GM19452 (cell line): ENCODE measurements around the gene ANKRD11.
"Not testable (repeated sequence)": the region's sequence is repeated elsewhere in the genome, so short reads cannot be mapped to it uniquely, and the experiment has no call there.

ENCODE experiments used
- ATAC-seq: cut with Tn5 transposase; IDR thresholded peaks from one replicate; pipeline ENCODE4 v1.9.1; 2021; ENCODE audit not compliant: unreplicated experiment

The ANKRD11 gene

DNA sequence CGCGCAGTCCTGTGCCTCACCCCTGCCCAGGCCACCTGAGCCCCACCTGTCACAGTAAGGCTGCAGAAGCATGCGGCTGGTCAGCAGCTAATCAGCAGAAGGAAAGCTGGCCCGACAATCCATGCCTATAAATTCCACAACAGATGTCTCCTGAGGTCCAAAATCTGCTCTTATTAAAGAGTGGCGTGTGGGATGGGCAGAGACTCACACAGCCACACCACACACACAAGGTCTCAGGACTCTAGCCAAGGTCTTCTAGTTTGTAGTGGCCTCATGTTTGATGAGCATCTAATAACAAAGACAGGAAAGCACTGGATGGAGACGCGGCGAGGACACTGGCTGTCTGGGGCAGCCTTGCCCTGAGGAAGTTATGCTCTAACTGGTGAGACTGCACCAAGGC, 55.9 kb downstream of the ANKRD11 start:
- ATAC-seq: no peak

DNA sequence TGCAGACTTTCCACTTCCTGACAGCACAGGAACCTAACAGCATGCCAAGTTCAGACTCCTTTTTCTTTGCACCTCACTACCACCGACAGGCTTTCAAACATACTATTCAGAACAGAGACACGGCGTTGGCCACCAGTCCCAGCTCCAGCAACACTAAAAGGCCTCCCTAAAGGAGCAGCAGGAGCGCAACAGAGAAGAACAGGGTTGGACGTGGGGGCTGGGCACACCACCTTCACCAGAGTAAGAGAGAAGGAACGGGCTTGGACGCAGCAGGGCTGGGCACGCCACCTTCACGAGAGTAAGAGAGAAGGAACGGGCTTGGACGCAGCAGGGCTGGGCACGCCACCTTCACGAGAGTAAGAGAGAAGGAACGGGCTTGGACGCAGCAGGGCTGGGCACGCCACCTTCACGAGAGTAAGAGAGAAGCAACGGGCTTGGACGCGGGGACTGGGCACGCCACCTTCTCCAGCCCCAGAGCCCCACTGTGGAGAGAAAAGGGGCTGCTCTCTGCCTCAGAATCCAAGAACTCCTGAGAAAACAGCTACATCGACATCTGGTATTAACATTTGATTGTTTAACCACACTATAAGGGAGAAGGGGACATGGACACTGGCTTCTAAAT, 56.9 kb downstream of the ANKRD11 start:
- ATAC-seq: not testable (repeated sequence)

GRCh38 chr16:89431630-89432029, 58.7 kb downstream of the ANKRD11 start:
- no peak for ATAC-seq

- no peak for ATAC-seq
Observed at GRCh38 chr16:89431158-89431584, 59.2 kb downstream of the ANKRD11 start.

GRCh38 chr16:89430436-89431157, 59.8 kb downstream of the ANKRD11 start:
- ATAC-seq: no peak

DNA sequence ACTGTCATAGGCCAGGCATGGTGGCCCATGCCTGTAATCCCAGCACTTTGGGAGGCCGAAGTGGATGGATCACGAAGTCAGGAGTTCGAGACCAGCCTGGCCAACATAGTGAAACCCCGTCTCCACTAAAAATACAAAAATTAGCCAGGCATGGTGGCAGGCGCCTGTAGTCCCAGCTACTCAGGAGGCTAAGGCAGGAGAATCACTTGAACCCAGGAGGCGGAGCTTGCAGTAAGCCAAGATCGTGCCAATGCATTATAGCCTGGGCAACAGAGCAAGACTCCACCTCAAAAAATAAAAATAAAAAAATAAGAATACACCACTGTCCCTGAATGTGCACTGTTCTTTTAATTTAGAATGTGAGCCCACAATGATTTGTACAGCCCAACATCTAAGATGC, 61.8 kb downstream of the ANKRD11 start:
- not testable (repeated sequence) for ATAC-seq

DNA sequence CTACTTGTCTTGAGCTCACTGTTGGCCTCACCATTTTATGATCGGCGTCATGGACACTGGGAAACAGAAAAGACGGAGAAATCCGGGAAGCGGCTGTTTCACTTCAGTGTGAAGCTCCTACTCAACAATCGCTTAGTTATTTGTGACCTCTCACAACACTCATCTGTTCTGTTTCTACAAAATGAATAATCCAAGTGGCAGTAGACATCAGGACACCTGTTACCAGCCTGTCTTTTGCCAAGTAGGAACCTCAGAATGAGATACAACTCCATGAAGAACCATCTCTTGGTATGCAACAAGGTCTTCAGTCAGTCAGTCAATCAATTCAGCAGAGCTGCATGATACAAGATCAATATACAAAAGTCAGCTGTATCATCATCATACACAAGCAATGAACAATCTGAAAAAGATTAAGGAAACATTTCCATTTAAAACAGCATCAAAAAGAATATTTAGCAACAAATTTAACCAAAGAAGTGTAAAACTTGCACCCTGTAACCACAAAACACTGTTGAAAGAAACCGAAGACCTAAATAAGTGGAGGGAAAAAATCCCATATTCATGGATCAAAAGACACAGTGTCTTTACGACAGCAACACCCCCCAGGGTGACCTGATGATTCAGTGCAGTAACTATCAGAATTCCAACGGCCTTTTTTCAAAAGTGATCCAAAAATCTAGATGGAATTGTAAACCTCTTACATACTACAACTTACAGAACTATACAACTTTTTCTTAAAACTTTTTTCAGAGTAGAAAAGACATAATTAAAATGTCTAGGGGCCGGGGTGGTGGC, 63.4 kb downstream of the ANKRD11 start:
- ATAC-seq: no peak

DNA sequence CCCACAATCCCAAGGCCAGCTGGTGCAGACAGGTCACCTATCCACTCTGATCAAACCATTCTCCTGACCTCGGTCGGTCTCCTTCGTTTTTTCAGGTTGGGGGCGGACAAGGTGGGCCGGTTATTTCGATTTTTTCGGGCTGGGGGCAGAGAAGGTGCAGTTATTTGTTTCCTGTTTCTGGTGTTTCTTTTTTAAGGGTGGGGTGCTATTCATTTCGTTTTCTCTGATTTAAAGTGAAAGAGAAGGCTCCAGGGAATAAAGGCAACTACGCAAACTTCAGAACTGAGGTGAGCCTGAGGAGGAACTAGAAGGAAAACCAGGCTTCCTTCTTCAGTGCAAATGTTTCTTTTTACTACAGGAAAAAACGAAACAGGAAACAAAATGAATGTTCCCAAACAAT, 64.8 kb downstream of the ANKRD11 start:
- no peak for ATAC-seq

DNA sequence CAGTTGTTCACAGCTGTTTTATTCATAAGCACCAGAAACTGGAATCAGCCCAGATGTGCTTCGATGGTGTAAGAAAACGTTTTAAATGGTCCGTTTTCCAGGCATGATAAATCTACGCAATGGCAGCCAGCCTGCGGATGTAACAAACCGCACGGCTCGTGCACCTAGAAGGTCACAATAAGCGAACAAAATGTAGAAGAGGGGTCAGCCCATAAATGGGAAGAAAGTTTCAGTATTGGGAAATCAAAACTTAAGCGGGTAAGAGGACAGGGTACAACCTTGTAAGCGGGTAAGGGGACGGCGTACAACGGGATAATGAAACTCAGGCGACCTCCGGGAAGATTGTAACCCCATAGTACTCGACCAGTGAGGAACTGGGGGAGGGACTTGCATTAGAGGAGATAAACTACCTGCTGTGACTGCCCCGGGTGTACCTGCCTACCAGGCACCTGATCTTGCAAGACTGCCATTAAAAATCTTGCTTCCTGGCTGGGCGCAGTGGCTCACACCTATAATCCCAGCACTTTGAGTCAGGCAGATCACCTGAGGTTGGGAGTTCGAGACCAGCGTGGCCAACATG, 66.6 kb downstream of the ANKRD11 start:
- no peak for ATAC-seq

DNA sequence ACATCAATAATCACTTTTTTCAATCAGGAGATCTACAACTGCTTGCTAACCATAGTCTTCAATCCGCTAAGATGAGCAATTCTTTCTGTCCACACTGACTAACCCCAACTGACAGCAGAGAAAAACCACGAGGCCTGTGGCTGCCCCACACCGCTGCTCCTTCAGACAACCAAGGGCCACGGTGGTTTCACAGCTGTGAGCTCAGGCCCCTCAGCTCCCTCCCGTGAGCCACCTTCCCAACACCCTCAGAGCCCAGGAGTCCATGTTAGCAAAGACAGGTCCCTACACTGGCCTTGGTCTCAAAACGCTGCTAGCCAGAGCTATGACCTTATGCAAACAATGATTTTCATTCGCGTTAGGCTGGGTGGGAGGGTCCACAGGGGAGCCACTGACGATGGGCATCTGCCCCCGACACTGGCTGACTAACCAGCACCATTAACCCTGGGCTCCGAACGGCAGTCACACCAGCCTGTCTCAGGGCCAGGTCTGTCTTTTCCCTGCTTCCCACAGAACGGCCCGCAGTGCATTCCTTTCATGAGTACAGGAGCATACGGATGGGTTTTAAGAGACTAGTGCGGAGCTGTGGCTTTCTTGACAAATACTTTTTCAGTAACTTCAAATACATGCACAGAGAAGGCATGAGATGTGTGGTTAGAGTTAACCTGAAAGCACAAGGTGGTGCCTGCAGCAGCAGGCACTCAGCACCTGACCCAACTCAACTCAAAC, 67.3 kb downstream of the ANKRD11 start:
- ATAC-seq: peak; percentile 79

- ATAC-seq: peak; percentile 63
Observed at GRCh38 chr16:89422527-89422904, 67.8 kb downstream of the ANKRD11 start.

DNA sequence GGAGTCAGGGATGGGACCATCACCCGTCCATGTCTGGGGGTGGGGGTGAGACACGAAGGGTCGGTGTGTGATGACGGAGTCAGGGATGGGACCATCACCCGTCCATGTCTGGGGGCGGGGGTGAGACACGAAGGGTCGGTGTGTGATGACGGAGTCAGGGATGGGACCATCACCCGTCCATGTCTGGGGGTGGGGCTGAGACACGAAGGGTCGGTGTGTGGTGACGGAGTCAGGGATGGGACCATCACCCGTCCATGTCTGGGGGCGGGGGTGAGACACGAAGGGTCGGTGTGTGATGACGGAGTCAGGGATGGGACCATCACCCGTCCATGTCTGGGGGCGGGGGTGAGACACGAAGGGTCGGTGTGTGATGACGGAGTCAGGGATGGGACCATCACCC, 69.1 kb downstream of the ANKRD11 start:
- not testable (repeated sequence) for ATAC-seq

GRCh38 chr16:89420204-89420603, 70.2 kb downstream of the ANKRD11 start:
- ATAC-seq: no peak

DNA sequence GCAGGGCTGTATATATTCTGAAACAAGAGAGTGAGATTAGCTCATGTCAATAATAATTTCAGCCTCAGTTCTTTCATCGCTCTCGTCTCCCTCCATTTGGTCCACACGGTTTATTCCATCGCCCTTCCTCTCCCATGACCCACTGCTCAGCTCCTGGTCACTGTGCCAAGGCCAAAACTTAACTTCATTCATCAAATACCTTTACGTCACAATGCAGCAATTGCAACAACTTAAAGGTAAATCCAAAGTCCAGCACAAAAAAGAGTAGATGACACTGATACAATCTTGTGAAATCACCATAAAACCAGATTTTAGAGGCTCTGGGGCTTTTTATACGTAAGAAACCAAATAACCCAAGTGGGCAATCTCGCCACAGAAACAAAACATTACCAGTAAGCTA, 72.0 kb downstream of the ANKRD11 start:
- ATAC-seq: no peak

GRCh38 chr16:89417352-89417751, 73.0 kb downstream of the ANKRD11 start:
- no peak for ATAC-seq

DNA sequence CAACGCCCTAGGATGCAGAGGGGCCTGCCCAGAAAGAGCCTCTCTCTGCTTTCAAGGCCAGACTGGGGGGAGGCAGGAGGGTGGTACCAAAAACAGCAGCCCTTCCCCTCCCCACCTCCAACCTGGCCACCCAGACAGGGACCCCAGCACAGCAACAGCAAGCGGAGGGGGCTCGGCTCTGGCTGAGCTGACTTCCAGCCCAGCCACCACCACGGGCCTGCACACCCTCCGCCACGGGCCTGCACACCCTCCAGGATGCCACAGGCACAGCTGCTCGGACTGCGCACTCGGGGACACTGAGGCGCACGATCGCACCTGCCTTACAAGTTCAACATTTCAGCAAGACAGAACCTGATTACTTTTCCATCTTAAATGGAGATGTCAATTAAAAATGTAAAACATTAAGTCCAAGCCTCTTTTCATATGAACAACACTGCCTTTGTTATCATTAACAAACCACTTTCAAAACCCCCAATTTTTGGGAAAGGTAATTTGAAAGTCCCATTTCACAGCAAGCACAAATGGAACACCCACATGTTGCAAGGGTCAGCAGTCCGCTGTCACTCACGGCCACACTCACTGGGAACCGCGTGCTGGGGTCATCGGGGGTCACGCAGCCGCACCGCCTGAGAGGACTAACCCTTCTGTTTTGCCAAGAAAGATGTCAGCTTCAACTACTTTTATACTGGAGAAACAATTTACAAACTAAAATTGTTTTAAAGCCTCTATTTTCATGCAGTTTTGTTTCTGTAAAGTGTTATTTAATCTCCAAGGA, 76.4 kb downstream of the ANKRD11 start:
- ATAC-seq: no peak

DNA sequence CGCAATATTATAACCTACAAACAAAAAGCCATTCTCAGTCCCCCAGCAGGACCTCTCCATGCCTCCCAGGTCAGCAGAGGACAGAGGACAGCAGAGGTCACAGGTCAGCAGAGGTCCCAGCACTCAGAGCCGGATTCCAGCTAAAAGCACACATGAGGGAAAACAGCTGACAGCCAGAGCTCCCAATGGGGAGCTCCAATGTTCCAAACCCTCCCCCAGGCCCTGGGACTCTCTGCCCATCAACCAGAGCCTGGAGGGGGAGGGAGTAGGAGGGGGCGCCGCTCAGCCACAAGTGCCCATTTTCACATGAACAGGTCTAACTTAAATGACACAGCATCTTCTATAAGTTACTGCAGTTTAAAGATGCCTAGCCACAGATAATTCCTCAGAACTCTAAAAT, 77.5 kb downstream of the ANKRD11 start:
- no peak for ATAC-seq

GRCh38 chr16:89411335-89411850, 79.0 kb downstream of the ANKRD11 start:
- ATAC-seq: no peak

- no peak for ATAC-seq
Observed at GRCh38 chr16:89410794-89411309, 79.5 kb downstream of the ANKRD11 start.

DNA sequence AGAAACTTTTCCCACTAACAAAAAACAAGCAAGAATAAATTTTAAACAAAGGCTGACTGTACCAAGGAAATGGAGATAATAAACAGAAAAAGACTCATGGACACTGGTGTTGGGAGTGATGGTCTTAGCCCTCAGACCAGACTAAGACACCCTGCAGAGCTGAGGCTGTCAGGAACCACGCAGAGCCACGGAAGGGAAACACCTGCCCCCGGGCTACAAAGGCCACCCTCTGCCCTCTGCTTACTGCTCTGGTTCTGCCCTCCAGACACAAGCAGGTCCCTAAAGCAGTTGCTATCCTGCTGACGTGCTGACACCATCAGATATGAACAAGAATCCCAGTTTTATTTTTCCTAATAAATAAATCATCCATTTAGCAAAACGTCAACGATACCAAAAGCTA, 80.0 kb downstream of the ANKRD11 start:
- no peak for ATAC-seq
